ENCODE results near the gene CAPS.
"Not testable (repeated sequence)": the region's sequence is repeated elsewhere in the genome, so short reads cannot be mapped to it uniquely, and the experiment has no call there.

The CAPS gene

DNA sequence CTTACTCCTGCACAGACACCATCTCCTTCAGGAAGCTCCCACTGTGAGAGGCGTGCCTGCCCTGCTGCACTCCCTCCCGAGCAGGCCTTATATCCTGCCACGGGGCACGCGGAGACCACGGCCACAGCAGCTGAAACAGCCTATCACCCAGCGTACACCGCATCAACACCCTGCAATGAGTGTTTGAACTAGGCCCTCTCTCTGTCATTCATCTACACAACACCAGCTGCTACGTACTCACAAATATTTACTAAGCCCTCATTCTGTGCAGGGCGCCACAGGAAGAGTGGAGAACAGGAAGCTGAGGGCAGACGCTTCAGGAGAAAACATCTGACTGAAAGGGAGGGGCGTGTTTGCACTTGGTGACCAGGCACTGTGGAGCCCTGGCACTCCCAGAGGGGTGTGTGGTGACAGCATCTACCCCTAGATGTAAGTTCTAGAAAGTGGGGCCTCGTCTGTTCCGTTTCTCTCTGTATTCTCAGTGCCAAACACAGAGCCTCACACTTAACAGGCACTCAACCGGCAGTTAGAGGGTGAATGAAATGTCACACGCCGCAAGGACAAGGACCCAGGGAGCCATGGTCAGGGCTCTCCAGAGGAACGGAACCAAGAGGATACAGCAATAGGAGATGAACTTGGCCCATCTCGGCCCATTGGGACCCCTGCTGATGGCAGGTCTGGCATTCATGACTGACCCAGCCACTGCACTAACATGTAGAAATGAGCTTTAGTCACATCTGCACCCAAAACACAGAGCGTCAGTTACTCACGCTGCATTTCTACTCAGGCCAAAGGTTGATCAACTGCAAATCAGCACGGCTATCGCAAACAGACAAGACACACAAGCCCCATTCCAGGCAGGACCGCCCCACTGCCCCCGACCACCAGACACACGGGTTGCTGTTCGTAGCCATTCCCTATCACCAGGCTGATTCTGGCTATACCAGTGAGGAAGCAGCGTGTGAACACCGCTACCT lies 48.2 kb downstream of the CAPS start:
- Mint-ChIP-seq H3K36me3 (peaks cover 3% of the 10 kb centered on the region), H3K4me3 (peak overlapping the region; percentile 79), H3K9me3 (no peaks in the 10 kb centered on the region), H3K27me3 (no peaks in the 10 kb centered on the region), H3K4me1 (peaks cover 95% of the 10 kb centered on the region), H3K27ac (peak overlapping the region; percentile 97)

GRCh38 chr19:5963259-5963658 lies 49.2 kb downstream of the CAPS start:
- H3K27me3 Mint-ChIP-seq, H3K4me3 Mint-ChIP-seq, H3K9me3 Mint-ChIP-seq, H3K36me3 Mint-ChIP-seq: not testable (repeated sequence)
- peak overlapping the region; percentile 97 for H3K27ac Mint-ChIP-seq
- peaks cover 96% of the 10 kb centered on the region for H3K4me1 Mint-ChIP-seq

DNA sequence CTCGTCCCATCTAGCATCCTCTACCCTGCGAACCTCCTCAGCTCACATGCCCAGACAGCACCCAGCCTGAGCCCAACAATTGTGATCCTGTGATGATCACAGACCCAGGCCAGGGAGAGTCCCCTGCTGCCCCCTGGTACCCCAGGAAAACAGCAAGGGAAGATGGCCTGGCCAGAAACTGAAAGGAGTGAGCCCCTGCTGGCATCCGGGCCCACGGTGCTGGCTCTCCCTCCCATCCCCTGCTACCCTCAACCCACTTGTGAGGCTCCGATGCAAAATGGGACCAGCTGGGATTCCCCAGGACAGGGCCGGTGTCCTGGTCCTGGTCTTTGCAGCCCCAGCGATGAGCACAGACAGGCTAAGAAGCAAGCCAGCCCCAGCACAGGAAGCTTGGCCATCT lies 49.8 kb downstream of the CAPS start:
- no peaks in the 10 kb centered on the region for H3K27me3 Mint-ChIP-seq
- H3K27ac Mint-ChIP-seq = peak overlapping the region; percentile 97
- no peaks in the 10 kb centered on the region for H3K36me3 Mint-ChIP-seq
- H3K4me1 Mint-ChIP-seq = peaks cover 99% of the 10 kb centered on the region
- H3K4me3 Mint-ChIP-seq = peak overlapping the region; percentile 39
- H3K9me3 Mint-ChIP-seq = no peaks in the 10 kb centered on the region

DNA sequence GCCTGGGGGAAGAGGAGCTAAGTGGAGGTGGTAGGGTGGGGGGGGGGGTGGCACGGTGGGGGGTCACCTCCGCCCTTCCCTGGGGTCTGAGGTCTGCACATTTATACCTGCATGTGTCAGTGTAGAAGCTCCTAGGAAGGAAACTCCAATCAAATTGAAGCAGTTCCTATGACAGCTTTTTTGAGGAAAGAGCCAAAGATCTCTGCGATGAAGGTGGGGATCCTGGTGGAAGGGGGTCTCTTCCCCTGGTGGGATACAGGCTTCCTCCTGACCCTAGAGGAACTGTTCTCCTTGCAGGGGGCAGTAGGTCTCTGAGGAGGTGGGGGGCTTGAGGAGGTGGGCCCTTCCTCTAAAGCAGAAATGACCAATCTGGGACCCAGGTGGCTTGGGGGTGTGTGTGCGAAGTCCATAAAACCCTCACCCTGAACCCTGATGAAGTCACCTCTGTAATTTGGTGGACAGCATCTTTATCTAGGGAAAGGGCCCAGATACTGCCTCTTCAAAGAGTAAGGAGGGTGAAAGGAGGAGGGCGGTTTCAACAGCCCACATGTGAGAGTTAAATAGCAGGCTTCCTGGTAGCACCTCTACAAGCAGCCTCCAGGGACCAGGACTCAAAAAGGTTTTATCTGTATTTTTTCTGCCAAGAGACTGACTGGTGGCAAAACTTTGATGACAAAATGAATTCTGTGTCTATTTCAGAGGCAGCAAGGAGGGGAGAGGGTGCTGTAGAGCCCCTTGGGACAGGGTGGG lies 50.9 kb downstream of the CAPS start:
- Mint-ChIP-seq H3K27me3 (no peaks in the 10 kb centered on the region), H3K4me1 (peaks cover 96% of the 10 kb centered on the region), H3K27ac (no peak overlapping the region), H3K4me3 (peak overlapping the region; percentile 42), H3K36me3 (no peaks in the 10 kb centered on the region), H3K9me3 (no peaks in the 10 kb centered on the region)

All from activated naive CD4-positive, alpha-beta T cell treated with anti-CD3 and anti-CD28 coated beads, Interleukin-2, amount 50 U/mL, for 24 hours (primary cell).